ENCODE results near the gene METTL24.
"Not testable (repeated sequence)": the region's sequence is repeated elsewhere in the genome, so short reads cannot be mapped to it uniquely, and the experiment has no call there.

The METTL24 gene

DNA sequence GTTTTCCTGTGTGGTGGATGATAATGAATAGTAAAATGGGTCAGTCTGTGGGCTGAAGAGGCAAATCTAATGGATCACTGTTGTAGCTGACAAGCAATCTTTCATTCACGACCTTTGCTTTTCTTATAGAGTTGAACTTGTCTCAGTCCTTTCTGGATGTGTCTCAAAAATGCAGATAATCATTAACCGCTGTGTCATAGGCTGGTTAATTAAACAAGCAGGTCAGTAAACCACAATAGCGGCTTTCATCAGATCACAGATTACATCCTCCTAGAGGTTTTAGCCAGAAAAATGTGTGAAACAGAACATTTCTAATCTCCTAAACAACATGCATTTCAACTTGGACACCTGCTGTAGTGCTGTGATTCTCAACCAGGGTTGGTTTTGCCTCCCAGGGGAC is 2.5 kb upstream of the METTL24 start:
- DNase-seq (ENCODE audit: low read depth): no peak

DNA sequence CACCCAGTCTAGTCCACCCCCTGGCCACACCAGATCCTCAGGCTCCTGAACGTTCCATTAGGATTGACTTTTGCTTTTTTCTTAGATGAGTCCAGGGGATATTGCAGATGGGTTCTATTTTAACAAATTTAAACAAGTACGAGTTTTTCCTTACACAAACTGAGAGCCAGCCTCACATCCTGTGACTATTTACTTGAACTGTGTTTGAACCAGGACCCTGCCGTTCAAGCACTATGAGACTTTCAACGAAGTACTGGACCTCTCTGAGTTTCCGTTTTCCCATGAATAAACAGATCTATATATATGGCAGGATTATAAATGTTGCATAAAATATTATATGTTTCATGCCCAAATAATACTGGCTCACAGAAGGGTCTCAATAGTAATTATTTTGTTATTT is 1.4 kb upstream of the METTL24 start:
- no peak for DNase-seq (ENCODE audit: low read depth)

DNA sequence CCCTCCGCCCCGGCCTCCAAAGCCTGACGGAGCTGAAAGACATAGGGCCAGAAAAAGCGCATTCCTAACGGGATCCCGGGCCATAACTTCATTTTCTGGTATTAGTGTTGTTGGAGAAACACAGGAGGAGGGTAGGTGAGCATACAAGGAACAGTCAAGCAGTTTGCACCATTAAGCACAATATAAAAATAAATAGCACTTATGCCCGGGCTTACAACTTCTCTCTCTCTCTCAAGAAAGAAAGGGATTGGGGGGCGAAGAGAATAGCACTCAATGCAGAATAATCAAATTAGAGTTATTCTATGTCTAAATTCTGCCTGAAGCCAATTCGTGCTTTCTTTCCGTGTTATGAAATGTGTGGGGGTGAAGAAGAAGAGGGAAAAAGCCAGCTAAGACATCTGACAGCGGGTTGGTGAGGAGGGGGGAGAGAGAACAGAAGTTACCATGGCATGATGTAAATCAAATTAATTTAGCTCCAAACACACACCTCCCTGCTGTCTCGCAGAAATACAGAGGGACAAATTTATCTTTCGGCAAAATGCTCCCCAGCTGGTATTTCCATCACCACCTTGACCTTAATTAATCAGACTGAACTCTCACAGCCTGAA is 508 bp upstream of the METTL24 start:
- DNase-seq (ENCODE audit: low read depth): no peak

DNA sequence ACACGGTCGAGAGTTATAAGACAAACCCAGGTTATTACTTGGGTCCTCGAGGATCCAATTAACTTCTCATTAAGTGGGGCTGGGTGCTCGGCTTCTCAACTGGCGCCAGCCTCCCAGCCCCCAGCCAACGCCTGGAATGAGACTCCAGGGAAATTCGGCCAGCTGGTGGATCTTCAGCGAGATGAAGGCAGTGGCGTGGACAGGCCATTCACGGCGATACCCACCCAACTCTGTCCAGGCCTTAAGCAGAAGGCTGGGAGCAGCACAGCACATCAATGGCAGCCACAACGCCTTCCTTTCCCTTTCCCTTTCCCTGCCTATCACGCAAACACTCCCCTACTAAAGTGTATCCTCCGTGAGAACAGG is 868 bp downstream of the METTL24 start:
- no peak for DNase-seq (ENCODE audit: low read depth)

DNA sequence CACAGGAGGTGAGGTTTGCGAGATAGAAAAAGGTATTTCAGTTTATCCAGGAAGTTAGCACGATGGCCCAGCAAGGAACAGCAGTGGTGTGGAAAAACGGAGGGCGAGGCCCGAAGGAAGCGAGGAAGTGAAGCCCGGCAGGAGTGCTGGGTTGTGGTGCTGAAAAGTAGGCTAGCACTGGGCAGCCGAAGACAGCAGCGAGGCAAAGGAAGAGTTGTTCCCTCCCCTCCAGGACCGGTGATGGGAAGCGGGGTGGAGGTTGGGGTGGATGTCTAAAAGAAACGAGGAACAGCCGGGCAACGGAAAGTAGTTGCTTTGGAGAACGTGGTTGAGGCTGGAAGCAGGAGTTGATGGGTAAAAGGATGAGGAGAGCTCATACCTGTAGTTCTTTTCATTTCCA is 1.4 kb downstream of the METTL24 start:
- no peak for DNase-seq (ENCODE audit: low read depth)

DNA sequence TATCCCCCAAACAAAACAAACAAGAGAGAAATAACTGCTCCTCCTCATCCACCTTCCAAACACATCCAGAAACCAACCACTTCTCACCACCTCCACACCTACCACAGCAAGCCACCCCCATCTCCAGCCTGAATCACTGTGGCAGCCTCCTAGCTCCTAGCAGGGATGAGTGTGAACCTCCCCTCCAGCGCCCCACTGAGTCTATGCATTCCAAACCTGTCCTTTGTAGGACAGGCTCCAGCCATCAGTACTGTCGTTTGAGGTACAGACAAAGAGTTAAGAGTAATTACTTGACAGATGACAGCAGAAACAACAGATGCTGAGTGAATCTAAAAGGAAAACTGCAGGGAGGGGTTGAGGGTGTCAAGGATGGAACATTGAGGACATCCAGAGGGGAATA is 2.4 kb downstream of the METTL24 start:
- DNase-seq (ENCODE audit: low read depth): no peak

DNA sequence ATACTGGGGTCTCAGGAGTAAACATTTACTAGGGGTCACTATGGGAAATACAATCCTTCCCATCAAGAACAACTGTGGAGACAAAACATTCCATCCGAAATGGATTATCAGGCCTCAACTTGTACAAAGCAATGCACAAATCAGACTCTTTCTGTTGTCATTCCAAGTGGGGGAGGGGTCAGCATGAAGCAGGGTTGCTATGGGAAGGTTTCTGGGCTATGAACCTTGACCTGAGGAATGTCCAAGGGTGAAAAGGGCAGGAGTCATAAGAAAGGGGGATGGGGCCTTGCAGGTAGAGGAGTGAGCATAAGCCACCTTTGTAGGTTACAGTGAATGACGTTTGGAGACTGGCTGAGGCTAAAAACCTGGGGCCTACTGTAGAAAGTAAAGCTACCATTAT is 3.1 kb downstream of the METTL24 start:
- DNase-seq (ENCODE audit: low read depth): no peak

DNA sequence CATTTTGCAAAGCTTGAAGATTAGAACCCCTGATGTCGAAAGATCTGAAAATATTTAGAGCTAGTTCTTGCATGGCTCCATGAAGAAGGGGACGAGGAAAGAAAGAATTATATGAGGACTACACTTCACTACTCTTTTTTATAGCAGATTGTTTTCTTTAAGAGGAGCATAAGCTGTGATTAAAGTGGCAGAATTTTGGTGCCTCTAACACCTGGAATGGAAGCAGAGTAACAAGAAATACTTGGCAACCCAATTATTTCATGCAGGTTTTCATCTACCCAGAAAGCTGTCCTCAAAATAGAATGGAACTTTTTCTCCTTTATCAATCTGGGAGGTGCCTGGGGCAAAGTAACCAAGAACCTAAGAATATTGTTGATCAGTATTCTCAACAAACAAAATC is 4.0 kb downstream of the METTL24 start:
- DNase-seq (ENCODE audit: low read depth): no peak

DNA sequence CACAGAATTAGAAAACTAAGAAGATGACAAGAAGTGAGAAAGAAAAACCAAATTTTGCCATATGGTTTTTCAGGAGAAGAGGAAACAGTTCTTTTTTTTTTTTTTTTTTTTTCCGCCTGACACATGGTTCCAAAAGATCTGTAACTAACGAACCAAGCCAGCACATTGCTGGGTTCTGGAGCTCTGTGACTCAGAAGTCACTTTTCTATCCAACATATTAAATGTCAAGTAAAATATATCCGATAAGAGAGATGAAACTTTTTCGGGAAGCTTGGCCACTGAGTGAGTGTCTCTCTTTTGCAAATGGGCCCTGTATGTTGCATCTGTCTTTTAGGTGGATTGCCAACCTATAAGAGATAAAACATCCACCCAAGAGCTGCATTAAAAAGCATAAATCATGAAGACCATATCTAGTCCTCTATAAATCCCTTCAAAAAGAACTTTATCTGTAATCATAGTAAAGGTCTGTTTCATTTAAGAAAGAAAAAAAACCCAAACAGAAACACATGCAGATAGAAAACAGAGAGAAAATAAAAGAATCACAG is 4.6 kb downstream of the METTL24 start:
- DNase-seq (ENCODE audit: low read depth): no peak

DNA sequence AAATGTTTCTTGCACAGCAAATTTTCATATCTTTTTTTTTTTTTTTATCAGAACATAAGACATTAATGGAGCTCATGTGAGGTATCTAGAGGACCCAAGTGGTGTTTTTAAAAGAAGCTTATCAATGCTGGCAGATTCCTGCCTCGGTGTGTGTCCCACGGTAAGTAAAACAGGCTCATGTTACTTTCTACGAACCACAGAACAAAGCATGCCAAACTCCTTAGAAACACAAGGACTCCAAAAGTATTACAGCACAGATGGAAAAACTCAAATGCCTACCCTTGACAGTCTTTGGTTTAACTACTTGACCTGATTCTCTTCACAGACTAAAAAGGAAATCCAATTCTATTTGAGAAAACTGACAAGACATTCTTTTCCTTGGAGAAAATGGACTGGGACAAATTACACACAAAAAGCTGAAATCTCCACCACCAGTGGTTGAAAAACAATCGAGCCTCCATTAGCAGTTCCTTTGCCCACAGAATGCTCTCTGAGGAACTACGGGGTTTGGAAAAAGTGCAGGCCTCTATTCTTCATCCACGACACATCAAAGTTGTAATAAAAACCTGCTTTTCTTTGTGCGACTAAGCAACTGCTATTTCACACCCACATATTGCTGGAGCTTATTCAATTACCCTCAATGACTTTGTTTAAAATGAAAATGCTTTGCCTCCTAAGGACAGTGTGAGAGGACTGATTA is 5.4 kb downstream of the METTL24 start:
- DNase-seq (ENCODE audit: low read depth): no peak

DNA sequence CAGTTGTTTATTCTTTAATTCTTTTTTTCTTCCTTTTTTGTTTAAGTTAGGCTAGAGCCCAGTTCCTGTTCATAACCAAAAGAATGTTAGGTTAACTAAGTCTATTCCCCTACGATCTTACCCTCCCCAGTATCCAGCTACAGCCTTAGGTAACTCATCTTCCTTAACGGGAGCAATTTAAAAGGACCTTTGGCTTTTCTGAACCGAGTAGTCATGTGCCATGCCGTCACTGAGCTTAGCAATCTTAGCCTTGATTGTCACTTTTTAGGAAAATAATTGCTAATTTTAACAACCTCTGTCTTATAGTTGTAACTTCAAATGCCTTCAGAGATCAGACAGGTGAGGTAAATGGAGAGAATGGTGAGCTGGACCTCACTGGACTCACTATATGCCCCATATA is 6.2 kb downstream of the METTL24 start:
- no peak for DNase-seq (ENCODE audit: low read depth)

DNA sequence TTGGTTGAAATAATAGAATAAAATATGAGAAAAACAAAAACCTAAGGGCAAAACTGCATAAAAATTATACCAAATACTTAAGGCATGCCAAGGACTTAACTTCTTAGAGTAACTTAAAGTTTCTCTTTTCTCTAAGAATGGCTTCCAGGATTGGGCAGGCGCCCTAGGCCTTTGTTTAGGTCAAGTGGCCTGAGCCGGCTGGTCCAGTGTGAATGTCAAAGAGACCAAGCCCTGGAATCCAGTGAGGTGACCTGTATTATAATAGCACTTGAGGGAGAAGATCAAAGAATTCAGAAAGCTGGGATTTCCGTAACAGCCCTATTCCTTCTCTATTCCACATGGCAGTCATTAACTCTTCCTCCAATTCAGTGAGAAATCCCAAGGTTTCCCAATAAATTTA is 6.6 kb downstream of the METTL24 start:
- no peak for DNase-seq (ENCODE audit: low read depth)

DNA sequence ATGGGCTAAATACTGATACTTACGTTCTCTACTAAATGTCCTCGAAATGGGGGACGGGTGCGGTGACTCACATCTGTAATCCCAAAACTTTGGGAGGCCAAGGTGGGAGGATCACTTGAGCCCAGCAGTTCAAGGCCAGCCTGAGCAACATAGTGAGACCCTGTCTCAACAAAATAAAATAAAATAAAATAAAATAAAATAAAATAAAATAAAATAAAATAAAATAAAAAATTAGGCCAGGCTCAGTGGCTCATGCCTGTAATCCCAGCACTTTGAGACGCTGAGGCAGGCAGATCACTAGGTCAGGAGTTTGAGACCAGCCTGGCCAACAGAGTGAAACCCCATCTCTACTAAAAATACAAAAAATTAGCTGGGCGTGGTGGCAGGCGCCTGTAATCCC is 7.6 kb downstream of the METTL24 start:
- not testable (repeated sequence) for DNase-seq (ENCODE audit: low read depth)

DNA sequence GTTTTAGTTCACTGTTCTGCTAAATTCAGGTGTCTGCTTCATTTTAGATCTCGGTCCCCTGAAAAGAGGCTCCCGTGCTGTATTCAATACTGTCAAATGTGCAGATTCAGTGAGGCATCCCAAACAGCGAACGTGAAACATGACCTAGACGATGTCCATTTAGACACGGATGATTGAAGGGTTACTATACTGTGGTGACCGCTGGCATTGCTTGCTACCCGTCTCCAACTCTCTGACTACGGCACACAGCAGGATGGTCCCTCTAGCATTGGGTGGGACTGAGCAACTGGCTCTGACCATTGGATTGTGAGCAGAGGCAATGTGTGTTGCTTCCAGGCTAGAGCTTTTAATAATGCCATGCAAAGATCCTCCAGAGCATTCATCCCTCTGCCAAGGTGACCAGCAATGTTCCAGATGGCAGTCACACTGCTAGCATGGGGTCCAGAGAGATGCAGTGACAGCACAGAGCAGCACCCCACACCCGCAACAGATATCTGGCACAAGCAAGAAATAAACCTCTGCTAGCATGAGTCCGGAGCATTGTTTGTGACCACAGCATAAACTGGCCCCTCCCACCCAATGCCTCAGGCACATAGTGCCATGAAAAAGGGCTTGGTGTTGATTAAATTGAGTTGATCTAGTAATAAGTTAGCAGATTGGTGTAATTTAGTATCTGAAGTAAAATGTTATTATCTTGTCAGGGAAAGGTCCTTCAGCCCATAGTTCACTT is 9.0 kb downstream of the METTL24 start:
- no peak for DNase-seq (ENCODE audit: low read depth)

DNA sequence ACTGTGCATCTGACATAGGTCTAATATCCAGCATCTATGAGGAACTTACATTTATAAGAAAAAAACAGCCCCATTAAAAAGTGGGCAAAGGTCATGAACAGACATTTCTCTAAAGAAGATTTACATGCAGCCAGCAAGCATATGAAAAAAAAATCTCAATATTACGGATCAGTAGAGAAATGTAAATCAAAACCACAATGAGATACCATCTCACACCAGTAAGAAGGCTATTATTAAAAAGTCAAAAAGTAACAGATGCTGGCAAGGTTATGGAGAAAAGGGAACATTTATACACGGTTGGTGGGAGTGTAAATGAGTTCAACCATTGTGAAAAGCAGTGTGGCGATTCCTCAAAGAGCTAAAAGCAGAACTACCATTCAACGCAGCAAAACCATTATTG is 13.1 kb downstream of the METTL24 start:
- DNase-seq (ENCODE audit: low read depth): no peak

DNA sequence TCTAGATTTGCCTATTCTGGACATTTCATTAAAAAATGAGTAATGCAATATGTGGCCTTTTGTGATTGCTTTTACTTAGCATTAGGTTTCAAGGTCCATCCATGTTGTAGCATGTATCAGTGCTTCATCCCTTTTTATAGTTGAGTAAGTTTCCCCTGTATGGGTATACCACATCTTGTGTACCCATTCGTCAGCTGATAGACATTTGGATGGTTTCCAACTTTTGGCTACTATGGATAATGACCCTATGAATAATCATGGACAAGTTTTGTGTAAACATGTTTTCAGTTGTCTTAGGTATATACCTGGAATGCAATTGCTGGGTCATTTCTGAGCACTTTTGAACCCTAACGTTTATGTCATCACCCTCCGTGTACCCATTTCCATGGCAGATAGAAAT is 15.4 kb downstream of the METTL24 start:
- DNase-seq (ENCODE audit: low read depth): no peak

DNA sequence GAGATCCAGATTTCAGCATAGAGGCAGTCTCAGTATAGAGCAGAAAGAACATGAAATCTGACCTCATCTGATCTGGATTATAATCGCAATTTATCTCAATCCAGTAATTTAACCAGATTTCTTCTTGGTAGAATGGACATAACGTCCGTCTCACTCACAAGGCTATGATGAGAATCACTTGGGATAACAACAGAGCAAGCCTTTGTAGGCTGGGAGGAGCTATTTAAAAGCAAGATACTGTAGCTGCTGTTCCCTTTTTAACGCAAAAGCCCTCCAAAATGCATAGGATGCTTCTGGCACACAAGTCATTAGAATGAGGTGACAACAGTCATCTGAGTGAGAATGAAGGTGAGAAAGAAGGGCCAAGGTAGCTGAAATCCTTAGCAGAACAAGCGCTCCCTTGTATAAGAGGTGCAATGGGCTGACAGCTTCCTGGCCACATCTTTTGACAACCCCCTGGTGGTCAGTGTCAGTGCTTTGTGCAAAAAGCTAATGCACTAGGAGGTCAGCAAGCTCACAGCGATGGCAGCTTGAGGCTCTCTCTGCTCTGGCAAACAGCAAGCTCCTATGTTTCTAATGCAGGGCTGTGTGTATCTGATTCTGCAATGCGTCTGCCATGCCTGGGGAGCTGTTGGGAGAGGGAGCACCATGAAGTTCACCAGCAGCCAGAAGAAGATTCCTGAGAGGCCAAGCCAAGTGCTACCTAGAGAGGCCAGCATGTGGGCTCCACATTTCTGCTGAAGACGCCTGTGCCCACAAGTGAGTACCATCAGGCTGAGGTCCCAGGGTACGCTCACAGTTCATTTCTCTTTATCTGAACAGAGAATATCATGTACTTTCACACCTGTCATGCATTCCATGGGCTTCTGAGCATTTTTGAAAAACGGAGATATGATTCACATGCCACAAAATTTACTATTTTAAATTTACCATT is 16.2 kb downstream of the METTL24 start:
- DNase-seq (ENCODE audit: low read depth): no peak

DNA sequence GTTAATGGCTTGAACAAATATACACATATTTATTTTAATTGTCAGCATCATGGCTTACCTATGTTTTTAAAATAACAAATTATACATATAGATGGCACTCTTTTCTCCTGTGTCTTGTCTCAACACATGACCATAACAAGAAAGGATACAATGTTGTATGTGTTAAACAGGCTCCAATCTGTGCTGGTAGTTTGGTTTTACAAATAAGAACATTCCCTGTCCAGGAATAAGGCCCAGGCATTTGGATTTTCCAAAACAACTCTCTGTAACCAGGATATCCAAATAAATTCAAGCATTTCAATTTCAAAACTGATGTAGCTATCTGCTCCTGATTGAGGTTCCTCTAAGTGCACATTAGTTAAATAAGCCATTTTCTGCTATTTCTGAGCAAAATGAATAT is 17.1 kb downstream of the METTL24 start:
- DNase-seq (ENCODE audit: low read depth): no peak

DNA sequence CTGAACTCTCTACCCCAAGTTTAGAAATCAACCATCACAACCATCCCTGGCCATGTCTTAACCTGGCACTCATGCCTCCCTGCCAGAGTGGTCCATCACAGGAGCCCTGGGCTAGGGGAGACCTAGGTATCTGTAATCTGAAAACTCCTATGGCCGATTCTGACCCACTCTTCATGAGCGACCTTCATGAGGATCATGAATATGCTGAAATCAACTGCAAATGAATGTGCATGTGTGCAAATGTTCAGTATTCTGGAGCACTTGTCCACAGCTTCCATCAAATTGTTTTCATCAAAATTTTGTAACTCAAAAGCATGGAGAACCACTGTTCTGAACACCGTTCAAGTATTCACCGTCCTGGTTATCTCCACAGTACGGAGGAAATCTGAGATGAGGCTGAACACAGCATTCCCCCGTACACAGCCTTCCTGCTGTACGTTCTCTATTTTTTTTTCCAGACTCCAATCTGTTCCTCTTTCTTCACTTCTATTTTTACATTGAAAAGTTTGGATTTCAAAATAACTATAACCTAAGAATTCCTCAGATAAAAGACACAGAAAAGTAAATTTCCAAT is 17.7 kb downstream of the METTL24 start:
- no peak for DNase-seq (ENCODE audit: low read depth)

DNA sequence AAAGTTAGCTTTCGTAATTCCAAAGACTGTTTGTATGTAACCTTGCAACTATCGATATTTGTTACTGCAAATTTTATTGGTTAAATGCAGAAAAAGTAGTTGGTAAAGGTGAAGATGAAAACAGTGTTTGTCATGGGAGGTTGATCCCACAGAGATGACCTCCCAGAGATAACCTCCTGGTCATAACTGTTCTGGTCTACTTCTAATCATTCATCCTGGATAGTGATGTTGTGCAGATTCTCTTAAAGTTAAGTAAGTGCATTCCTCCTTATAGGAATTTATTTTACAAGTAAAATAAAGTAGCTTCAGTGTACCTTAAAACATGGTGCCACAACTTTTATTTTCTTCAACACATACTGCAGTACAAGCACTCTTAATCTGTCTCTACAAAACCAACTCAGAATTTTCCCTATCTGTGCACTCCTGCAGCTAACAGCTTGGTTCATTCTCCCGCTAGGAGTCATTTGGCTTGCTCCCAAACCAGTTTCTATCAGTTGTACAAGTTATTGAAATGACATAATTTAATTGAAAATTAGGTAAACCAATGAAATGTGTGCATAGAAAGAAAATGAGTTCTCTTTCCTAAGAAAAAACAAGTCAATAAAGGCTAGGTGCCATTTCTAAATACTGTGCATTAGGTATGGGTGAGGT is 19.2 kb downstream of the METTL24 start:
- DNase-seq (ENCODE audit: low read depth): no peak

DNA sequence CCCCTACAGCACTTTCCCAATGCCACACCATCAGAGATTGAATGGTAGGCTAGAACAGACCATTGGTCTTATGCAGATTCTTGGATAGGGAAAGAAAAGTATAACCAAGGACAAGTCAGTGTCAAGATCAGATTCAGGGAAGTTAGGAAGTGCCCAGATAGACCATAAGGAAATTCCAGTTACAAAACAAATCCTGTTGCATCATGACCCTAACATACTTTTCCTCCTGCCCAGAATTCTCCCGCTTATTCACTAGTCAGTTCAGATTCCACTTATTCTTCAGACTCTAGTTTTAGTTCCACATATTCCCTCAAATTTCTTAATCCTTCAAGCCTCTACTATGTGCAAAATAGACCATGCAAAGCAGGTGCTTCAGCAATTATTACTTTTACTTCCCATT is 20.7 kb downstream of the METTL24 start:
- no peak for DNase-seq (ENCODE audit: low read depth)
